Vagina (tissue), 2 donors: Measurements from ENCODE around the gene NFKBIZ.

Experiments
- POLR2A ChIP-seq, 2 donors: fragments of 450-650 bp; IDR thresholded peaks; one replicate each; pipeline ENCODE4 v1.6.1; 2017; ENCODE audit warnings: antibody characterized with exemption in 2 of 2, mild to moderate bottlenecking in 2 of 2, moderate library complexity in 2 of 2
- TF ChIP-seq, protein P1 (sequence below), 3 experiments: fragments of 450-650 bp in 2 of 3; fragments of 200-600 bp in 1 of 3; sonication (generic) in 1 of 3; IDR thresholded peaks; one replicate each; pipeline ENCODE4 v1.5.1; 2017 to 2019; ENCODE audit warnings: antibody characterized with exemption in 3 of 3, mild to moderate bottlenecking in 2 of 3, moderate library complexity in 2 of 3

DNA sequence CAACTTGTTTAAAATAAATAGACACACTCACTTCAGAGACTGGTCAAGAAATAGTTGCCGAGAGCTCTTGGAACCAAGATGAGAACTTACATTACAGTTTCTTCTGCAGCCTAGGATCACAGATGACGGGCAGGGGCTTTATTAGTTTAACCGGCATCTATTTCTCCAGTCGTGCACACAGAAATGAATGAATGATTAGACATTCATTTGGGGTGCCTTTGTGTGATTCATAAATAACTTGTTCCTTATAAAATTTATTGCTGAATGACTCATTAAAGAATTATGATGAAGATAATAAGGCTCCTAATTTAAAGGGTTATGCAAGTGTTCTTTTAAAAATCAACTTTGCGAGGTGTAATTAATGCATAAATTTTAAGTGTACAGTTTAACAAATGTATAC, 20.8 kb downstream of the NFKBIZ start:
- TF ChIP-seq POLR2A (IDR thresholded peaks at IDR 0.05) = no peak
- TF ChIP-seq, protein P1, sequence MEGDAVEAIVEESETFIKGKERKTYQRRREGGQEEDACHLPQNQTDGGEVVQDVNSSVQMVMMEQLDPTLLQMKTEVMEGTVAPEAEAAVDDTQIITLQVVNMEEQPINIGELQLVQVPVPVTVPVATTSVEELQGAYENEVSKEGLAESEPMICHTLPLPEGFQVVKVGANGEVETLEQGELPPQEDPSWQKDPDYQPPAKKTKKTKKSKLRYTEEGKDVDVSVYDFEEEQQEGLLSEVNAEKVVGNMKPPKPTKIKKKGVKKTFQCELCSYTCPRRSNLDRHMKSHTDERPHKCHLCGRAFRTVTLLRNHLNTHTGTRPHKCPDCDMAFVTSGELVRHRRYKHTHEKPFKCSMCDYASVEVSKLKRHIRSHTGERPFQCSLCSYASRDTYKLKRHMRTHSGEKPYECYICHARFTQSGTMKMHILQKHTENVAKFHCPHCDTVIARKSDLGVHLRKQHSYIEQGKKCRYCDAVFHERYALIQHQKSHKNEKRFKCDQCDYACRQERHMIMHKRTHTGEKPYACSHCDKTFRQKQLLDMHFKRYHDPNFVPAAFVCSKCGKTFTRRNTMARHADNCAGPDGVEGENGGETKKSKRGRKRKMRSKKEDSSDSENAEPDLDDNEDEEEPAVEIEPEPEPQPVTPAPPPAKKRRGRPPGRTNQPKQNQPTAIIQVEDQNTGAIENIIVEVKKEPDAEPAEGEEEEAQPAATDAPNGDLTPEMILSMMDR (IDR thresholded peaks at IDR 0.05) = no peak
